Measurements from ENCODE around the gene TEX11.
"Not testable (repeated sequence)": the region's sequence is repeated elsewhere in the genome, so short reads cannot be mapped to it uniquely, and the experiment has no call there.

TEX11 gene

GRCh38 chrX:70669120-70669519 is 239.4 kb downstream of the TEX11 start:
- no peaks in the 10 kb centered on the region for H3K9me3 ChIP-seq (ENCODE audit: insufficient read depth, low read depth, low read length)
- H2BK5ac ChIP-seq (ENCODE audit: low read depth, low read length, poor library complexity) = no peak overlapping the region
- H3K18ac ChIP-seq (ENCODE audit: low read length) = no peak overlapping the region
- no peak overlapping the region for H4K12ac ChIP-seq (ENCODE audit: low read depth, low read length)
- DNase-seq = no peak
- H4K91ac ChIP-seq (ENCODE audit: low read depth, low read length) = no peak overlapping the region
- no peak overlapping the region for H2BK12ac ChIP-seq (ENCODE audit: low read length)
- no peak overlapping the region for H3K23ac ChIP-seq (ENCODE audit: low read length)
- no peak overlapping the region for H3K4me3 ChIP-seq (ENCODE audit: low read depth, low read length)
- no peak overlapping the region for H3K9ac ChIP-seq (ENCODE audit: low read length)
- H2AFZ ChIP-seq (ENCODE audit: insufficient read depth, low read length, poor library complexity) = no peak overlapping the region
- no peak overlapping the region for H3K4me2 ChIP-seq (ENCODE audit: low read length)
- no peak overlapping the region for H2BK120ac ChIP-seq (ENCODE audit: insufficient read depth, low read length, poor library complexity)
- no peak overlapping the region for H3K4ac ChIP-seq (ENCODE audit: low read depth, low read length)
- H3K79me2 ChIP-seq (ENCODE audit: control insufficient read depth, insufficient read depth, low read length, poor library complexity) = no peaks in the 10 kb centered on the region
- H3K14ac ChIP-seq (ENCODE audit: low read length) = no peak overlapping the region
- no peaks in the 10 kb centered on the region for H3K4me1 ChIP-seq (ENCODE audit: control insufficient read depth in 1 of 2, insufficient read depth in 2 of 2, low read length in 2 of 2)
- no peaks in the 10 kb centered on the region for H3K79me1 ChIP-seq (ENCODE audit: low read length)
- no peaks in the 10 kb centered on the region for H3K36me3 ChIP-seq (ENCODE audit: control insufficient read depth in 1 of 2, insufficient read depth in 2 of 2, low read length in 2 of 2)
- no peaks in the 10 kb centered on the region for H3K27me3 ChIP-seq (ENCODE audit: insufficient read depth, low read length)
- no peak overlapping the region for H4K8ac ChIP-seq (ENCODE audit: low read depth, low read length)
- H3K27ac ChIP-seq (ENCODE audit: low read depth, low read length) = no peak overlapping the region
- H2AK5ac ChIP-seq (ENCODE audit: low read length) = no peak overlapping the region

- no CpG with 5 or more reads among the region's 1 CpG for WGBS (ENCODE audit: extremely low coverage, insufficient coverage, insufficient read length)
- Histone ChIP-seq H2BK120ac (ENCODE audit: insufficient read depth, low read length, poor library complexity) (no peak overlapping the region), H3K9me3 (ENCODE audit: insufficient read depth, low read depth, low read length) (no peaks in the 10 kb centered on the region), H3K9ac (ENCODE audit: low read length) (no peak overlapping the region), H3K4me3 (ENCODE audit: low read depth, low read length) (no peak overlapping the region), H3K27me3 (ENCODE audit: insufficient read depth, low read length) (no peaks in the 10 kb centered on the region), H3K36me3 (ENCODE audit: control insufficient read depth in 1 of 2, insufficient read depth in 2 of 2, low read length in 2 of 2) (no peaks in the 10 kb centered on the region), H3K23ac (ENCODE audit: low read length) (no peak overlapping the region), H3K79me2 (ENCODE audit: control insufficient read depth, insufficient read depth, low read length, poor library complexity) (no peaks in the 10 kb centered on the region), H3K4me1 (ENCODE audit: control insufficient read depth in 1 of 2, insufficient read depth in 2 of 2, low read length in 2 of 2) (no peaks in the 10 kb centered on the region), H2AFZ (ENCODE audit: insufficient read depth, low read length, poor library complexity) (no peak overlapping the region), H2BK5ac (ENCODE audit: low read depth, low read length, poor library complexity) (no peak overlapping the region), H2BK12ac (ENCODE audit: low read length) (no peak overlapping the region), H2AK5ac (ENCODE audit: low read length) (no peak overlapping the region), H3K18ac (ENCODE audit: low read length) (no peak overlapping the region), H3K4ac (ENCODE audit: low read depth, low read length) (no peak overlapping the region), H3K14ac (ENCODE audit: low read length) (no peak overlapping the region), H3K4me2 (ENCODE audit: low read length) (no peak overlapping the region), H3K27ac (ENCODE audit: low read depth, low read length) (no peak overlapping the region), H4K8ac (ENCODE audit: low read depth, low read length) (no peak overlapping the region), H4K12ac (ENCODE audit: low read depth, low read length) (no peak overlapping the region), H4K91ac (ENCODE audit: low read depth, low read length) (no peak overlapping the region), H3K79me1 (ENCODE audit: low read length) (no peaks in the 10 kb centered on the region)
- DNase-seq = peak in 1 of 2 donors; percentile 7
These were observed 243.8 kb downstream of the TEX11 start for GRCh38 chrX:70664726-70665125.

GRCh38 chrX:70661124-70661523 is 247.4 kb downstream of the TEX11 start:
- H3K18ac ChIP-seq (ENCODE audit: low read length); H3K79me2 ChIP-seq (ENCODE audit: control insufficient read depth, insufficient read depth, low read length, poor library complexity); H4K12ac ChIP-seq (ENCODE audit: low read depth, low read length); H3K4ac ChIP-seq (ENCODE audit: low read depth, low read length); H2BK120ac ChIP-seq (ENCODE audit: insufficient read depth, low read length, poor library complexity); H2BK12ac ChIP-seq (ENCODE audit: low read length); H3K4me1 ChIP-seq (ENCODE audit: control insufficient read depth in 1 of 2, insufficient read depth in 2 of 2, low read length in 2 of 2); H3K23ac ChIP-seq (ENCODE audit: low read length); H3K4me3 ChIP-seq (ENCODE audit: low read depth, low read length); H3K14ac ChIP-seq (ENCODE audit: low read length); H3K79me1 ChIP-seq (ENCODE audit: low read length); H4K91ac ChIP-seq (ENCODE audit: low read depth, low read length); H3K36me3 ChIP-seq (ENCODE audit: control insufficient read depth in 1 of 2, insufficient read depth in 2 of 2, low read length in 2 of 2); H3K9ac ChIP-seq (ENCODE audit: low read length); H2AK5ac ChIP-seq (ENCODE audit: low read length); H3K9me3 ChIP-seq (ENCODE audit: insufficient read depth, low read depth, low read length); H3K4me2 ChIP-seq (ENCODE audit: low read length); H3K27ac ChIP-seq (ENCODE audit: low read depth, low read length); H3K27me3 ChIP-seq (ENCODE audit: insufficient read depth, low read length); DNase-seq; H2AFZ ChIP-seq (ENCODE audit: insufficient read depth, low read length, poor library complexity); H2BK5ac ChIP-seq (ENCODE audit: low read depth, low read length, poor library complexity); H4K8ac ChIP-seq (ENCODE audit: low read depth, low read length): not testable (repeated sequence)
- WGBS (ENCODE audit: extremely low coverage, insufficient coverage, insufficient read length) = no CpG with 5 or more reads among the region's 11 CpGs

GRCh38 chrX:70657546-70657945 is 251.0 kb downstream of the TEX11 start:
- not testable (repeated sequence) for H3K9ac ChIP-seq (ENCODE audit: low read length); H3K4me1 ChIP-seq (ENCODE audit: control insufficient read depth in 1 of 2, insufficient read depth in 2 of 2, low read length in 2 of 2); H2AFZ ChIP-seq (ENCODE audit: insufficient read depth, low read length, poor library complexity); H4K91ac ChIP-seq (ENCODE audit: low read depth, low read length); H3K79me1 ChIP-seq (ENCODE audit: low read length); H3K18ac ChIP-seq (ENCODE audit: low read length); H3K4me3 ChIP-seq (ENCODE audit: low read depth, low read length); H3K9me3 ChIP-seq (ENCODE audit: insufficient read depth, low read depth, low read length); H3K23ac ChIP-seq (ENCODE audit: low read length); H3K14ac ChIP-seq (ENCODE audit: low read length); H3K4ac ChIP-seq (ENCODE audit: low read depth, low read length); H3K27me3 ChIP-seq (ENCODE audit: insufficient read depth, low read length); H2AK5ac ChIP-seq (ENCODE audit: low read length); H2BK120ac ChIP-seq (ENCODE audit: insufficient read depth, low read length, poor library complexity); H2BK5ac ChIP-seq (ENCODE audit: low read depth, low read length, poor library complexity); H4K8ac ChIP-seq (ENCODE audit: low read depth, low read length); H4K12ac ChIP-seq (ENCODE audit: low read depth, low read length); H3K27ac ChIP-seq (ENCODE audit: low read depth, low read length); DNase-seq; H3K79me2 ChIP-seq (ENCODE audit: control insufficient read depth, insufficient read depth, low read length, poor library complexity); H3K4me2 ChIP-seq (ENCODE audit: low read length); H3K36me3 ChIP-seq (ENCODE audit: control insufficient read depth in 1 of 2, insufficient read depth in 2 of 2, low read length in 2 of 2); H2BK12ac ChIP-seq (ENCODE audit: low read length)
- WGBS (ENCODE audit: extremely low coverage, insufficient coverage, insufficient read length) = no CpG with 5 or more reads among the region's 4 CpGs

- H3K27me3 ChIP-seq (ENCODE audit: insufficient read depth, low read length) = no peaks in the 10 kb centered on the region
- no peaks in the 10 kb centered on the region for H3K4me1 ChIP-seq (ENCODE audit: control insufficient read depth in 1 of 2, insufficient read depth in 2 of 2, low read length in 2 of 2)
- no peak overlapping the region for H2BK120ac ChIP-seq (ENCODE audit: insufficient read depth, low read length, poor library complexity)
- no peak overlapping the region for H3K4me2 ChIP-seq (ENCODE audit: low read length)
- H3K9ac ChIP-seq (ENCODE audit: low read length) = no peak overlapping the region
- H3K18ac ChIP-seq (ENCODE audit: low read length) = no peak overlapping the region
- H3K14ac ChIP-seq (ENCODE audit: low read length) = no peak overlapping the region
- H3K4ac ChIP-seq (ENCODE audit: low read depth, low read length) = no peak overlapping the region
- WGBS (ENCODE audit: extremely low coverage, insufficient coverage, insufficient read length) = no CpG with 5 or more reads among the region's 4 CpGs
- no peaks in the 10 kb centered on the region for H3K36me3 ChIP-seq (ENCODE audit: control insufficient read depth in 1 of 2, insufficient read depth in 2 of 2, low read length in 2 of 2)
- H2BK12ac ChIP-seq (ENCODE audit: low read length) = no peak overlapping the region
- DNase-seq = no peak
- H4K91ac ChIP-seq (ENCODE audit: low read depth, low read length) = no peak overlapping the region
- no peak overlapping the region for H3K23ac ChIP-seq (ENCODE audit: low read length)
- H2AFZ ChIP-seq (ENCODE audit: insufficient read depth, low read length, poor library complexity) = no peak overlapping the region
- no peak overlapping the region for H4K8ac ChIP-seq (ENCODE audit: low read depth, low read length)
- no peaks in the 10 kb centered on the region for H3K79me1 ChIP-seq (ENCODE audit: low read length)
- H2AK5ac ChIP-seq (ENCODE audit: low read length) = no peak overlapping the region
- H3K4me3 ChIP-seq (ENCODE audit: low read depth, low read length) = no peak overlapping the region
- no peaks in the 10 kb centered on the region for H3K79me2 ChIP-seq (ENCODE audit: control insufficient read depth, insufficient read depth, low read length, poor library complexity)
- no peaks in the 10 kb centered on the region for H3K9me3 ChIP-seq (ENCODE audit: insufficient read depth, low read depth, low read length)
- no peak overlapping the region for H3K27ac ChIP-seq (ENCODE audit: low read depth, low read length)
- no peak overlapping the region for H4K12ac ChIP-seq (ENCODE audit: low read depth, low read length)
- H2BK5ac ChIP-seq (ENCODE audit: low read depth, low read length, poor library complexity) = no peak overlapping the region
These were observed 252.2 kb downstream of the TEX11 start for GRCh38 chrX:70656304-70656703.
